NCI-H2081 (cell line): ENCODE measurements around the gene ANO7.

Experiments used
- DNase-seq, 2 experiments: peaks; one replicate each; lab custom pipeline; 2025; lab: John Stamatoyannopoulos, UW

The ANO7 gene

DNA sequence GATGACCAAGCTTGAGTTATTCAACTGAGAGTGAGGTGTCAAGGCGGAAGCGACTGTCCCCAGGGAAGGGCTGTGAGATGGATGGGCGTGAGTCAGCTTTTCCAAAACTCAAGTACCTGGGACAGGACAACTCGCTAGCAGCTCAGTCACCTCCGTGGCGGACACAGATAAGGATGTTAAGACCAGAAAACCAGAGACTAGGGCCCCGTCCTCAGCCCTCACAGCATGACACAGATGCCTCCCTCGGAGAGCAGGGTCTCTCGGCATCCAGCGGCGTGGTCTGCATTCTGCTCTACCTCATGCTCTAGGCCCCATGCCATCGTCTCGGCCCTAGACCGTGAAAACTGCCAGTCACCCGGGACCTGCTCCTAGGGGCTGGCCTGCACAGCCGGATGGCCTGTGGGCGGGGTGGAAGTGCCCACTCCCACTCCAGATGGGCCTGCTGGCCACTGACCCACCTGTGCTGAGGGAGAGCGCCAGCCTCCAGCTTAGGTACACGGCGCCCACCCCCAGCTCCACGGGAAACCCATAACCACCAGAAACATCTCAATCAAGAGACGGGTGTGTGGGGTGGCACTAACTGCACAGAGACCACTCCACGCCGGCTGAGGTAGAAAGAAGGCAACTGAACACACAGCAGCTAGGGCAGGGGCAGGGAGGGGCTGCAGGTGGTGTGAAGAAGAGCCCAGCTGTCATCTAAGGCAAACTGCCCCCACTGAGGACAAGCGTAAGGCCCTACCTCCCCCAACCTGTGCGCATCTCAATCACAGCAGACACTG is 39.8 kb downstream of the ANO7 start:
- no peak for DNase-seq

DNA sequence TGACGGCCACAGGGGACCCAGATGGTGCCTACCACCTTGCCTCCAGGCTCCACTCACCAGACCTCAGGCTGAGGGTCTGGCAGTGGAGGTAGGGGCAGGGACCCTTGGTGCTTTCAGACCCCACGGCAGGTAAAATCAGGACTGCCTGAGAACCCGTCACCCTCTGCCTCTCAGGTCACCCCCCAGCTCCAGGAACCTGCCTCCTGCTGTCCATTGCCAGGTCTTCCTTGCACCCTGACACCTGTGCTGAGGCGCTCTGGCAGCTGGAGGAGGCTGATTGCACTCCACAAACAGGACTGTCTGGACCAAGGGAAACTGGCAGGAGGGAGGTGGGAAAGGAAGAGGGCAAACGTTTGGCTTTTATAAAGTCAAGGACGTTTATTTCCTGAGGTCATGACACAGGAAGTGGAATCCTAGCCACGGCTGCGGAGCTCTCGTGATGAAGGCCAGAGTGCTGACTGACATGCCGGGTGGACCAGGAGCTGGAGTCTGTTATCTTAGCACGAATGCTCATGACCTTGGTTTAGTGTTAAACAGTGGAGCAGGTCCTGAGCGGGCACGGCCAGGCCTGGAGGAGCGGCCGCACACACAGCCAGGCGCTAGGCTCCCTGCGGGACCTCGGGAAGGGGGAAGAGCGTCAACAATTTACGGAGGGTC is 40.5 kb downstream of the ANO7 start:
- DNase-seq, result no peak

DNA sequence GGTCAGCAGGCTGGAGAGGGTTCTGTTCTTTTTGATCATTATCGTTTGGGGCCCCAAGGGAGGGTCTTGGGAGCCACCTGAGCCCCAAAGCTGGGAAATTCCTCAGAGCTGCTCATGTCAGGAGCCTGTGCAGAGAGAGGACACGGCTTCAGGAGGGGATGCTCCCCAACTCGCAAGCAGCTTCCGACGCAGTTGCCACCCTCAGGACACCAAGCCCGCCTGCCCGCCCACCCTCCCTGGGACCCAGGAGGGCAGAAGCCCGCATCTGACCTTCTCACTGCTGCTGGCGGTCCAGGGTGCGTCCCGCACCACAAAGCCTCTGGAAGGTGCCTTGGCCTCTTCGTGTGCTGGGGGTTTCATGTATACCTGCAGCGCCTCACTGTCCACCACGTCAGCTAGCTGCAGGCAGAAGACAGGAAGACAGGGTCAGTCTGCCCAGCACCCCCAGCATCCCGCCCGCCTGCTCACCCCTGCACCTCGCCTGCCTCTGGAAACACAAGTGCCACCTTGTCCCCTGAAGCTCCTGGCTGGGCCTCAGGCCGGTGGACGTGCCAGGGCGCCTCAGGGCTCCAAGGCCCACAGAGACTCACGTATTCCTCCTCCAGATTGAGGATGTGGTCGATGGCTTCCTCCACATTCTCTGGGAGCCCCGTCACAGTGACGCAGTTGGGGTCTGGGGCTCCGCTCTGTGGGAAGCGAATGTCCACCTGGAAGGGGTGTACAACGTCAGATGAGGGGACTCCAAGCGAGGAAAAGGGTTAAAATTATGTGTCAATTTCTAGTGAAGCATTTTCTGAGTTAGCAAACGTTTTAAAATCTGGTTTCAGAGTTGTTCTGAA is 41.3 kb downstream of the ANO7 start:
- no peak for DNase-seq

DNA sequence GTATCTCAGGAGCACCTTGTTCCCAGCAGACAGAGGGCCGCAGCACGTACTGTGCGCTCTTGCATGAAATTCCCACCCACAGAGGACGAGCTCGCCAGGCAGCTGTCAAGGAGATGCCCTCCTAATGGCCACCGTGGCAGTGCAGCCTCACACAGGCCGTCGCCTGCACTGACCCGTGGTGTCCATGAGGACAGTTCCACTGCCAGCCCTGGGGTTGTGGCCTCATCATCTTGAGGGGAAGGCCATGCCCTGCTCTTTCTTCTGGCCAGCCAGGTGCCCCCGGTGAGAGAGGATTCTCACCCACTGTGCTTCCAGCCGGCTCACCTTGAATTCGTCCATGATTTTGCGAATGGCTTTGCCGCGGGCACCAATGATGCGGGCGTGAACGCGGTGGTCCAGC is 42.0 kb downstream of the ANO7 start:
- no peak for DNase-seq

DNA sequence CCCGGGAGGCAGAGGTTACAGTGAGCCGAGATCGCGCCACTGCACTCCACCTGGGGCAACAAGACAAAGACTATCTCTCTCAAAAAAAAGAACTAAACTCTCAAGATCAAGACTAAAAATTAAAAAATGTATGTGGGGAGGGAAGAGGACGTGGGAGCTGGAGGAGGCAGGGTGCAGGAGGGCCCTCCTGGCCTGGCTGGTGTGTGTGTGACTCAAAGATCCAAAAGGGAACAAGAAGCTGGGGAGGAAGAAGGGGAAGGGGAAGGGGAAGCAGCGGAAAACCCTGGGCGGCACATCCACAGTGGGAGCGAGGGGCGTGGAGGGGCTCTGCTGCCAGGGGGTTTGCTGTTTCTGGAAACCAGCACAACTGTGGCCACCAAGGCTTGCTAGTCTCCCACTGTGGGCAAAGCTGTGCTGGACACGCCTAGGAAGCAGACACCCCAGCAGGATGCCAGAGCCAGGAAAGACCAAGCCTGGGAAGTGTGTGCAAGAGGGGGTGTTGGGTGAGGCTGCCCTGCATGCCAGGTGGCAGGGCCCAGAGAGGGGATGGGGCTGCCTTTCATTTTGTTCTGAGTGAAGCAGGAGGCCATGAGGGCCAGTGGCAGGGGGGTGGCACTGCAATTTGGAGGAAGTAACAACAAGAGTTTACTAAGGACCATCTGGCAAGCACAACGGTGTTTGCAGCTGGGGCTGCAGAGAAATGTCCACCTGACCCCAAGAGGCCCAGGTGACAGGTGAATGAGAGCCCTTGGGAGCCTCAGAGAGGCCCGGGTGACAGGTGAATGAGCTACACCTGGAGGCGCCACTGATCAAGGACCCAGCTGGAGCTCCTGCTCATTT is 44.5 kb downstream of the ANO7 start:
- no peak for DNase-seq

DNA sequence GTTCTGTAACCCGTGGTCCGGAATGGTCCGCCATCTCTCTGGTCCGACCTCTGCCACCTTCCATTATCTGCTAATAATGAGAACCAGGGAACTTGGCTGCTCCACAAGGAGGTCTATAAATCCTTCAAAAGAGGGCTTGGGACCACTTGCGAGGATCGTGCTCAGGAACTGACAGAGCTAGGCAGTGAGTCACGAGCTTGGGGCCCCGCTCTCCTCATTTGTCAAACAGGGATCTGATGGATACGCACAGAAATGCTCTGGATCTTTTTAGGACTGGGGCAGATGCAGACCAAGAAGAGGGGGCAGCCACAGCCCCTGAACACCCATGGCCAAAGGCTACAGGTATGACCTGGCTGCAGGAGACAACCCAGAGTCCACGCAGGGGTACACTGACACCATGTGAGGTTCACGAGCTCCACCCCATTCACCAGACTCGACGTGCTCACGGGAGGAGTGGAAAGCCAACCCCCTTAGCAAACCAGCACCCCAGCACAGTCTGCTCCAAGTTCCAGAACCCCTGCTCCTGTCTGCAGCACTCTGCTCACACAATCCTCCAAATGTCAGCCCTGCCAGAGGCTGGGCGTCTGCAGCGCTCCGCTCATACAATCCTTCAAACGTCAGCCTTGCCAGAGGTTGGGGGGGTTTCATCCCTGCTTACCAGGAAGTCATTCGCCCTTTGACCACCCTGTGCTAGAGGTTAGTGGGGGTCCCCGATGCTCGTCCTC is 45.8 kb downstream of the ANO7 start:
- no peak for DNase-seq

DNA sequence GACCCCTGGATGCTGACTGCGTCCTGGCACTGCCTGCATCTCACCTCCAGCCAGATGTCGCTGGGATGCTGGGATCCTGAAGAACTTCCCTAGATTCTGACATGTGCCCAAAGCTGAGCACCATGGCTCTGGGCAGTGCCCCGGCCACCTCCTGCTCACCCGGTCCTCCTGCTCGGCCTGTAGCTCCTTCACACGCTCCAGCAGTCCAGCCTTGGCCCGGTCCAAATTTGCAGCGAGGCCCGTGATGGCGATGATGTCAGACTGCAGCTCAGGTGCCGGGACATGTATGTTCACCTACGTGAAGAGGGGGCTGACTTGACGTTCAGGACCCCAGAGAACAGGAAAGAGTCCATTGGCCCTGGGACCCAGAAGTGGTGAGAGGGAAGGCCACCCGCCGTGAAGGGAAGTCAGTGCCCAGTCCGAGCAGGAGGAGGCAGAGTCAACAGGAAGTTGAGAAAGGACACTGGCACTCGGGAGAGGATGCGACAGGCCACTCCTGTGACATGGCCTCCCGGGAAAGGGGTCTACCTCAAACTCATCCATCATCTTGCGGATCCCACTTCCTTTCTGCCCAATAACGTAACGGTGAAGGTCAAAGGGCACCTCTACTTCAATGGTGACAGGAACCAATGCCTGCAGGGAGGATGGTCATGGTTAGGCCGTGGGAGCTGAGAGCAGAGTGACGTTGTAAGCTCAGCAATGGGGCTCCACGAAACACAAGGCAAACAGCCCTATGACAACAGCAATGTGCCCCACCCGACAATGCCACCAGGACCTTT is 46.7 kb downstream of the ANO7 start:
- DNase-seq, result no peak

DNA sequence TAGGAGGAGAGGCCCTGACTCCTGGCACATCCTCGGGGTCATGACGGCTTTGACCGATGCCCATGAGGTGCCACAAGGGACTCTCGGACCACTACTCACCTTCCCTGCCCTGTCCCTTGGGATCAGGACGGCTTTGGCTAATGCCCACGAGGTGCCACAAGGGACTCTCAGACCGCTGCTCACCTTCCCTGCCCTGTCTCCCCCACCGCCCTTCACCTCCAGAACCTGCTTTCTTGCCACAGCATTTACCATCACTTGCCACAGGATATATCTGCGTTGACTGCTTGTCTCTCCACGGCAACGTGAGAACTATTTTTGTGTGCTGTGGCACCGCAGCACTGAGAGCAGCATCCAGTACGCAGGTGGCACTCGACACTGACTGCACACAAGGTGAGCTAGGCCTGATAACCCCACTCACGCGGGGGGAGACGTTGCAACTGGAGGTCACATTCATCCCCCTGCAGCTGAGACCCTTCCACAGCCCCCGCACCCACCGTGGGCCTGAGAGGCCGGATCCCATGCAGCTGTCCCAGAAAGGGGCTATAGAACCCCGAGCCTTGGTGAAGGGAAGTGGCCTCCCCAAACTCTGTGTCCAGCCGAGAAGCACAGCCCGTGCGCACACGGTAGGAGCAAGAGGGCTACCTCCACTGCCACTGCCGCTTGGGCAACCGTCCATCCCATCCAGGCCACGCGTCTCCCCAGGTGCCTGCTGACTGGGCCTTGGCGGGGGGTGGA is 47.5 kb downstream of the ANO7 start:
- no peak for DNase-seq

DNA sequence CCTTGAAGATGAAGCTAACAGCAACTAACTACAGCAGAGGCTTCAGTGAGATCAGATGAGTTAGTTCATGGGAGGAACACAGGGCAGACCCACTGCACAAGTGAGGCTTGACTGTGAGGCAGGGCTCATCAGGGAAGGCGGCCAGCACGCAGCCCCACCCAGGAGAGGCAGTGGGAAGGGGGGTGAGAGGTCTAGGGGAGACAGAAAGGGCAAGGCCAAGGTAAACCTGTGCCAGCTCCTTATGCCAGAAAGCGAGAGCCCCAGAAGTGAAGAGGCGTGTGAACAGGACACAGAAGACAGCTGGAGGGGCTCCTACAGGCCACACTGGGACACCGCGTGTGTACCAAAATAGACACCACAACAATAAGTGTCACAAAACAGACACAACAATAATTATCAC is 48.6 kb downstream of the ANO7 start:
- DNase-seq, result no peak

DNA sequence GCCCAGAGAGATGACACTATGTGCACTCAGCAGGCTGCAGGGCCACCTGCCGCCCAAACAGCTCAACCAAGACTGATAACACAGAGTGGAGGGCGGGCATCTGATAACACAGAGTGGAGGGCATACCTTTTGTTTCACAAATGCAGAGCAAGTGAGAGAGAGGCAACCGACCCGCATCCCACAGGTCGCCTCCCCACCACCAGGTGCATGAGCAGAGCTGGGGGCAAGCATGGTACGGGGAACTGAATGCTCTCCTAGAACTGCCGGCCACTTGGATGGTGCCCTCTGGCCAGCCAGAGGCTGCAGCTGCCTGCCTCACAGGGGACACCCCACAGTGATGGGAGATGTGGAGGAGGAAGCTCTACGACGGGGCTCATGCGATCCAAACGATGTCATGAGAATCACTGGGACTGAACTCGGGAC is 49.5 kb downstream of the ANO7 start:
- DNase-seq, result no peak

DNA sequence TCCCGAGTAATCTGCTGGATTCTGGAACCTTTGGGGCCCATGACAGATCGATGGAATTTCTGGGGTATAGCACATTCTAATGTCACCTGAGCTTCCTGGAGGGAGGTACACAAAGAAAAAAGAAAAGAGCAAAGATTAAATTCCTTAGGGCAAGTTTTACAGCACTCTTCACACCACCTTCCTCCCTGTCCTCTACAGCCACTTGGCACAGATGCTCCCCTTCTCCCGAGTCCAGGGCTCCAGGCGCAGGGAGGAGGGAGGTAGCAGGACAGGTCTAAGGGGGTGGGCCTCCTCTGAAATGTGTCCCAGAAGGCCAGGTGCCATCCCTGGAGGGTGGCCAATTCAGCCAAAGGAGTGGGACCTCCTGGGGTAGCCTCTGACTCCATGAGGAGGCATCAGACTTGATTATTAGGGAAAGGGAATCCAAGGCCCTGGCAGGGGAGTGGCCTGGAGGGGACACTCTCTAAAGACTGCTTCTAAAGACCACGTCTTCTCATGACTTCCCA is 50.3 kb downstream of the ANO7 start:
- DNase-seq, result no peak

DNA sequence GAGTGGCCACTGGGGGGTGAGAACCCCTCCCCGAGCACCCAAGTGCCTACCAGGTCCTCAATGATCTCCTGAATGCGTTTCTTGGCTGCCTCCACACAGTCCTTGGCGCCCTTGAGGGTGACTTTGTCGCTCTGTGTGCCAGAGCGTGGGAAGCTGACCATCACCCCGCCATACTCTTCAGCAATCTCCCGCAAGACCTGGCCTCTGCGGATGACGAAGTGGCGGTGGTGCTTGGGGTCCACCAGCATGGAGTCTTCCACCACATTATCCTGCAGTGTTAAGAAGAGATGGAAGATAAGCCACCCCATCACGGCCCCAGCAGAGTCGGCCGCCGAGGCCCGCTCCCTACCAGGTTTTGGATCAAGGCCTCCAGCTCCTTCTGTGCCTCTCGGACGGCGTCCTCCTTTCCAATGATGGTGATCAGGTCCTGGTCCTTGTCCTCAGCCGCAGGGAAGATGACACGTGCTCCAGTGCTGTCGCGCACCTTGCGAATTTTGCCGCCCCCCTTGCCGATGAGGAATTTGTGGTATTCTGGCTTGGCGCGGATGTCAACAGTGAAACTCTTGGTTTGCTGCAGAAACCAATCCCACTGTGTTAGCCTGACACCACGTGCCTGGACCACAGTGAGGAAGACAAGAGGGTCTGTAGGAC is 51.2 kb downstream of the ANO7 start:
- DNase-seq, result no peak

DNA sequence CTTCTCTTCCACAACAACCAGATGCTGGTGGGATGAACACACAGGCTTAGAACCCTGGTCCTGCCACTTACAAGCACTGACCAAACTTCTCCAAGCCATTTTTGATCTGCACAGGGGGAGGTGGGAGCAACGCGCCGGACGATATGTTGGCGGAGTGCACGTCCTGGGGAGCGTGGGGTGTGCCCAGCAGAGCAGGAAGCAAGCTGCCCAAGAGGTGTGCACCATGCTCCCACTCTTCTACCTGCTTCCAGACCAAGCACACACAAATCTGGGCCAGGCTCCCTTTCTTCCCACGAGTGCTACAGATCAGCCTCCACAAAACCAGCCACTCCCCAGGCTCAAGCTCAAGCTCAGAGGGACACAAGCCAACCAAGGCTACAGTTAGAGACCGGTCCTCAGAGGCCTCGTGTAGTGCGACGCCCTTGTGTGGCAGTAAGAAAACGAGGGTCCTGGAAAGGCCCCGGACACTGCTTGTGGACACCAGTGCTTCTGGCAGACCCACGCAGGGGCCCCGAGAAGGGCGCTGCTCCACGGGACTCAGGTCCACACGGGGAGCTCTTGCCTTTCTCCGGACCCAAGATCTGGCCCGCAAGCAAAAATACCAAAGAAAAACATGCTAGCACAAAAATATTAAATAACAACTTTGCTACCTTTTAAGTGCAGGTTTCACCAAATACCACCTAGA is 52.0 kb downstream of the ANO7 start:
- DNase-seq, result no peak

DNA sequence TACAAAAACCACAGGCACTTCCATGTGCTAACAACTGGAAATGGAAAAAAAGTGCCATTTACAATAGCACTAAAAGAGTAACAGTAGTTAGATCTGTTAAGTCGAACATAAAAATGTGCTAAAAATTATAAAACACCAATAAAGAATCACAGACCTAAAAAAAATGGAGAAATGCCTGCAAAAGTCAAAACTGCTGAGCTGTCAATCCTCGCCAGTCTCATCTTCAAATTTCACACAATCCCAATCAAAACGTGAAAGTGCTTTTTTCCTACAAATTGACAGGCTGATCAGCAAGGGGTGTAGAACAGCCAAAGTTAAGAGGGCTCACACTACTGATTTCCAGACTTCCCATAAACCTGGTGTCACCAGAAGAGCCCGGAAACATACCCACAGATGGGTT is 53.2 kb downstream of the ANO7 start:
- DNase-seq, result no peak

DNA sequence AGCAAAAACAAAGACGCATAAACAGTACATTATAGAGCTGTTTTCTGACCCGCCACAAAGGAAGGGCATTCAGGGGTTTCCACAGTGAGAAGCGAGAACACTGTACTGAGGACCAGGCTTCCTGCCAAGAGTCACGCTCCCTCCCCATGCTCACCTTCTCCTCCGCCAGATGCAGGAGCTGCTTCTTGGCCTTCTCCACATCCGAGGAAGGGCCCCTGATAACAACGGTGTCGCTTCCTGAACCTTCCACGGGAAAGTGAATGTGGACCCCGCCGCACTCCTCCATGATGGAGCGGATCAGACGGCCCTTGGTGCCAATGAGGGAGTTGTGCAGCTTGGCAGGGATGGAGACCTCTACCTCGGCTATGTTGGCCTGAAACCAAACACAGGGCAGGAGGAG is 53.8 kb downstream of the ANO7 start:
- DNase-seq, result no peak

DNA sequence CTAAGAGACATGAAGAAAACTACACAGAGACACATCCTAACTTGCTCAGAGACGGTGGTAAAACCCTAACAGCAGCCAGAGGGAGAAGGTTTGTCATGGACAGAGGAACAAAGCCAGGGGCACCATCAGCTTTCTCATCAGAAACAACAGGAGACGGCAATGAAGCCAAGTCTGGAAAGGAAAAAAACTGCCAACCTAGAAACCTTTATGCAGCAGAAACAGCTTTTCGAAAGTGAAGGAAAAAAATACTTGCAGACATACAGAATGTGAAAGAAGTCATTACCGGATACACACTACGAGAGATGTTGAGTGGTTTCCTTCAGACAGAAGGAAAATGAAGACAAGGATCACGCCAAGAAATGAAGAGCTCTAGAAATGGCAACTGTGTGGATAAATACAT is 55.9 kb downstream of the ANO7 start:
- no peak for DNase-seq

DNA sequence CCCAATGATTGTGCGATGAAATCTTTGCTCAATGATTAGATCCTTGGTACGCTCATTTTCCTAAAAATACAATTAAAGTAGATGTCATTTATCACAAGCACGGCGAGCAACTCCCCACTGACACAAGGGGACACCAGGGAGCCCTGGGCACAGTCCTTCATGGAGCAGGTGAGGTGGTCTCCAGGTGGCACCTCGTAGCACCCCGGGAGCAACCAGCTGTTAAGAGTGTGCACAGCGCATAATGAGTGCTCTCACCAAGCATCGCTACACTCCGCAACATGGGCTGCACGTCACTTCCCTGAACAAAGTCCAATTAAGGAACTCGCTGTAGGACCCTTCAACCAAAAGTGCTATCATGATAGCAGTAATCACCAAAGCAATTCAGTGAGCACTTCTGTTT is 59.8 kb downstream of the ANO7 start:
- no peak for DNase-seq

DNA sequence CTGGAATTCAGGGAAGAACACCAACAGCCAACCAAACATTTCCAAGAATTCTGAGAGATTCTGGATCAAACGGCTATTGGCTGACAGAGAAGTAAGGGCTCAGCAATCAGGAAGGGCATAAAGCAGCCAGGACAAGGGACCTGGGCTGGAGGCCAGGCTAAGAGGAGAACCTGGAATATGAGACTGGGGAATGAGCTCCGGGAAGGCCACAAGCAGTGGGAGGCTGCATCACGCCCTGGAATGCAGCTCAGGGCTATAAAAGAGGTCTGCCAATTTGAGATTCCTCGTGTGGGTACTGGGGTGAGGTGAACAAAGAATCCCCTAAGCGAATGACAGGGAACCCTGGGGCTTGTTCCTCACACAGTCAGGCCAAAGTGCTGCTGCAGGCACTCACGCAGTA is 60.4 kb downstream of the ANO7 start:
- DNase-seq, result no peak

DNA sequence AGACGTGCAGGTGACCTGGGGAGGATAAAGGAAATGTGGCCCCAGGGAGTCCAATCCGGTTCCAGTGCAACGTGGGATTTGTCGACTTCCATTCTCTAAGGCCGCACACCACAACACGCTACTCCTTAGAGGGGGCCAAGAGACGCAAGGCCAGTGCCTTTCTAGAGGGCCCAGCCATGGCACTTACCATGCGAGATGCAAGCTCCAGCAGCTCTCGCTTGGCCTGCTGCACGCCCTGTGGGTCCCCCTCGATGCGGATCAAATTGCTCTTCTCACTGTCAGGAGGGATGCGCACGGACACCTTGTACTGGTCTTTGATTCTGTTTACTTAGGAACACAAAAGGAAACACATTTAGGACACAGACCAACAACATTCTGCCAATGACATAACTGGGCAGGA is 61.2 kb downstream of the ANO7 start:
- DNase-seq, result no peak
